Measurements from ENCODE around the gene HTR3A.

Gene HTR3A

DNA sequence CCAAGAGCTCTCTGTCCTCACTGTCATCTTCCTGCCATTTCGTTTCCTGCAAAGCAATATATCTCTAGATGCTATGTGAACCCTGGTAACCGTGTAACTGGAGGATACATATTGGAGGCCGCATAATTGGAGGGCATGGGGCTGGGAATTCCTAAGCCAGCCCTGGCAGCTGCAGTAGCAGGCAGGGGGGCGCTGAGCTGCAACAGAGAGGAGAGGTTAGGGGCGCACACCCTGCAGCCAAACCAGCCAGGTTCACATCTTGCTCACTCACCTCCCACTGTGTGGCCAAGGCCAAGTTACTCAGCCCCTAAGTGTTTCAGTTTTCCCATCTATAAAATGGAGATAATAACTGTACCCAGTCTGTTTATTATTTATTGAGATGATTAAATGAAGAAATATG, 44.7 kb downstream of the HTR3A start:
- no peak overlapping the region for H3K4me3 ChIP-seq (ENCODE audit: low read length)
- no peak for TF ChIP-seq ZNF274 (IDR thresholded peaks at IDR 0.05; ENCODE audit: low read depth, low read length)

DNA sequence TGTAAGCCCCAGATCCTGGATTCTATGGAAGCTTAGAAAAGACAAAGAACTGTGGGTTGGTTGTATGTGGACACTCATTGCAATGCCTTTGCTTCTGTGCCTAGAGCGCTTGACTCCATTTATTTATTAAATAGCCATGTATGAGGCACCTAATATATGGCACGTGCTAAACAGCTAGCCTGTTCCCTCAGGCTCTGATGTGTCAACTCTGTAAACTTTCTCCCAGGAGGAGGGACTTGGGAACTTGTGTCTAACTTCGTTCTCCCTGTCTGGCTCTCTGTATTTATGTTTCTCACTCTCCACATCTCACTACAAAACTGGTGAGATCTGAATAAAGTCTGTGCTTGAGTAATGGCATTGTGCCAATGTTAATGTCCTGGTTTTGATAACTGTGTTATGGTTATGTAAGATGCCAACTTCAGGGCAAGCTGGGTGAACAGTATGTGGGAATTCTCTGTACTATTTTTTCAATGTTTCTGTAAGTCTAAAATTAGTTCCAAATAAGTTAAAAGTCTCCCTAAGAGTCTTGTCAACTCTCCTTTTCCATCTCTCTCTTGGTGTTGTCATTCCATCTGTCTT, 50.5 kb downstream of the HTR3A start:
- no peak overlapping the region for H3K4me3 ChIP-seq (ENCODE audit: low read length)
- TF ChIP-seq ZNF274 (IDR thresholded peaks at IDR 0.05; ENCODE audit: low read depth, low read length), result no peak

DNA sequence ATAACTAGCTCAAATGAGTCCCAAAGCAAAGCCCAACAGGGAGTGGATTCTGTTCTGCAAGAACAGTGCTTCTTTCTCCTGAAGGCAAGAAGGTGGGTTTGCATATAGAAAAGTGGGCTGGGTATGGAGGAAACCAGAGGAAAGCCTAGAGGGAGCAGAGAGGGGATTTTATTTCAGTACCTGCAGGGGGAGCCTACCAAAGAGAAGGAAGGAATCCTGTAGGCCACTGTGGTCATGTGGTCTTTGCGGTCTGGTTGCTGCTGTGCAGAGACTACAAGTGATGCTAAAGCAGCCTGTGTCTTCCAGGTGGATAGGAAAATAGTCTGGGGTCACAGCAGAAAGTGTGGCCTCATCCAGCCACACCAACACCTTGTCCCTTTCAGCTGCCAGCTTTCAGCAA, 51.4 kb downstream of the HTR3A start:
- no peak for TF ChIP-seq ZNF274 (IDR thresholded peaks at IDR 0.05; ENCODE audit: low read depth, low read length)
- no peak overlapping the region for H3K4me3 ChIP-seq (ENCODE audit: low read length)

DNA sequence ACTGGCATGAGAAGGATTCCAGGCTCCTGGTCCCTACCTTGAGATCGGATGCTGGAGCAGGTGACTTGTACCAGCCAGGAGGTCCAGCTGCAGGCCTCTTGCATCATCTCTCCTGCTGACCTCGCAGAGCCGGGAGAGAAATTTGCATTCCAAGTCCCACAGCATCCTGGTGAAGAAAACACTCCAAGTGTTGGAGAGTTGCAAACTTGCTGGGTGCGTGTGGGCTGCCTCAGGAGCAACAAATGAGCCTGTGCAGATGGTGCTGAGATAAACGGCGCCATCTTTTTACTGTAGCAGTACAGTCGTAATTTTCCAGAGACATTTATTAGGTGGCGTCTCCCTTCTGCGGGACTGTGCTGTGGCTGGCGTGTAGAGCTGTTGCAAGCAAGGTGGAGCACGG, 52.5 kb downstream of the HTR3A start:
- TF ChIP-seq ZNF274 (IDR thresholded peaks at IDR 0.05; ENCODE audit: low read depth, low read length), result no peak
- H3K4me3 ChIP-seq (ENCODE audit: low read length), result no peak overlapping the region

DNA sequence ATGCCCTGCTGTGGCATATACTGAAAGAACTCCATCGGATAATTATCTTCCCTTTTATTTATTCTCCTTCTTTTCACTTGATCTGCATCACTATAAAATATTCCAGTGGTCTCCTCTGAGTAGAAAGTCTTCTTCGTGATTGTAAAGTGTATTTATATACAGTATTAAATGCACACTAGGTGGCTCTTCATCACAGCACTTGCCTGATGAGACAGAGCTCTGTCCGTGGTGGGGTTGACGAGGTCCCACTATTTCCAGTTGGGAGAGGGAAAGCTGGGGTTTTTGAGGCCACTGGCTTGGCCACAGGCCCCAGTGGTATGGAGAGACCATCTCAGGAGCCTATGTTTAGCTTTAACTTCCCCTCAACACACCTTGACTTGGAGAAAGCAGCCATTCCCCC, 53.0 kb downstream of the HTR3A start:
- H3K4me3 ChIP-seq (ENCODE audit: low read length), result no peak overlapping the region
- TF ChIP-seq ZNF274 (IDR thresholded peaks at IDR 0.05; ENCODE audit: low read depth, low read length), result no peak

DNA sequence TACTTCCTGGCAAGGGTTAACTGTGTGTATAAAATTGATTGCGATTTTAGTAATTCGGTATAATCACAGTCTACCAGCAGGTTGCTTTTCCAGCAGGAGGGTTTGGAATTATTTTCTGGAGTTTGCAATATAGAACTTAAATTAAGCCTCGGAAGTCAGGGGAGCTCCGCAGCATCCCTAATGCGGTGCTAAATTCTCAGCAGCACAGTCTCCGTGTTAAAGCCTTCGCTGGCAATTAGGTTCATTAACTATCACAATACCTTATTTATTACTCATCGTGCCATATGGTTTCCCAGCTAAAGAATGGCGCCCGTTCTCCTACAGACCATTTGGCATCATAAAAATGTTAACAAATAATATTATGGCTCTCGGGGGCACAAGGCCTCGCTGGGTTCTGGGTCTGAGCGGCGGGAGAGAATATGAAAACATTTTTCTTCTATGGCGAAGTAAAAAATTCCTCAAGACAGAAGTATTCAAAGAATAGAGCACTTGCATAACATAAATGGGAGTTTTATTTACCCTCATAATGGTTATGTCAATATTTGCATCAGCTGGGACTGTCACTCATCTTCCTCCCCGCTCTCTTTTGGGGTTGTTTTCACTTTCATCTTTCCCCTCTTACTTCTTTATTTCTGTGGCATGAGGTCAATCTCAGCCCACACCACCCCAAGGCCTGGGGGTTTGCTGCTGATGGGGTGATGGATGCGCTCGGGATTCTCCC, 56.5 kb downstream of the HTR3A start:
- no peak overlapping the region for H3K4me3 ChIP-seq (ENCODE audit: low read length)
- no peak for TF ChIP-seq ZNF274 (IDR thresholded peaks at IDR 0.05; ENCODE audit: low read depth, low read length)

DNA sequence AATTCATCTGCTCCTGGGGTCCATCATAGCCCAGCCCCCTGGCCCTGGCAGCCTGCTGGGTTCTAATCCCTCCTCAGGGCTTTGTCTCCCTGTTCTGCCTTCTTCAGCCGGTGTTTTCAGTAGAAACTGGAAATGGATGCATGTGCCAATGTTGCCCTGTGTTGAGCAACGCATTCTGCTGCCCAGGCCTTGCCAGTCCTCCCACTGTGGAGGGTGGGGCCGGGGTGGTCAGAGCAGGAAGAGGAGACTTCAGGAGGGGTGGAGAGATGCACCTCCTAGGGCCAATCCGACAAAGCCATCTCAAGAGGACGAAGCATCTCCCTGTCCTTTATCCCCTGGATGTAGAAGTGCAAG, 57.0 kb downstream of the HTR3A start:
- no peak overlapping the region for H3K4me3 ChIP-seq (ENCODE audit: low read length)
- no peak for TF ChIP-seq ZNF274 (IDR thresholded peaks at IDR 0.05; ENCODE audit: low read depth, low read length)

DNA sequence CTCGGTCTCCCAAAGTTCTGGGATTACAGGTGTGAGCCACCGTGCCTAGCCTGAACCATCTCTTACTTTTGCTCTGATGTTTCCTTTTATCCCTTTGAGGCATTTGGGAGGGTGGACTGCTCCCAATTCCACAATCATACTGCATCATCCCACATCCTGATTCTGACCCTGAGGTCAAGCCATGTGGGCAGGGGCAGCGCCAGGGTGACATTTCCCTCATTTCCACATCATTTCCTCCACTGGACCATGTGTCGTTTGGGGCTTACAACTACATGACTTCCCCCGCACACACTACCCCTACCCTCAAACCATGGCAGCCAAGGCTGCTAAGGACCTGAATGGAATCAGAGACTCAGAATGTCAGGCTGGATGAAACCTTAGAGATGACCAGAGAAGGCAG, 58.2 kb downstream of the HTR3A start:
- no peak for TF ChIP-seq ZNF274 (IDR thresholded peaks at IDR 0.05; ENCODE audit: low read depth, low read length)
- H3K4me3 ChIP-seq (ENCODE audit: low read length), result no peak overlapping the region

DNA sequence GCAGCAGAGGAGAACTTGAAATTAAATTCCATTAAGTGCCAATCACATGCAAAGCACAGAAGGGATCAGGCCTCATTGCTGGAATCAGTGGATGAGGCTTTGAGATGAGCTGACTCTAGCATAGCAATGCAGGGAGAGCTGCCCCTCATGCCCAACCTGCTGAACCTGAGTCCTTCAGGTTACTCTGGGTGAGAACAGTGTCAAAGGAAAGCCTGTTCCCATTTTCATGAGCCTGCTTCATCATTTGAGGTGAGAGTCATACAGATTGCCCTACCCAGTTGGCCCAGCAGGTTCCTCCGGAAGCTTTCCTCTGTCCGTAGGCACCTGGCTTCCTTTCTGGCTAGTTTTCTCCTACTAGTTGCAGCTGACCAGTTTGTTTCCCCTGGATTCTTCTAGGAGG, 58.7 kb downstream of the HTR3A start:
- no peak for TF ChIP-seq ZNF274 (IDR thresholded peaks at IDR 0.05; ENCODE audit: low read depth, low read length)
- H3K4me3 ChIP-seq (ENCODE audit: low read length), result no peak overlapping the region

DNA sequence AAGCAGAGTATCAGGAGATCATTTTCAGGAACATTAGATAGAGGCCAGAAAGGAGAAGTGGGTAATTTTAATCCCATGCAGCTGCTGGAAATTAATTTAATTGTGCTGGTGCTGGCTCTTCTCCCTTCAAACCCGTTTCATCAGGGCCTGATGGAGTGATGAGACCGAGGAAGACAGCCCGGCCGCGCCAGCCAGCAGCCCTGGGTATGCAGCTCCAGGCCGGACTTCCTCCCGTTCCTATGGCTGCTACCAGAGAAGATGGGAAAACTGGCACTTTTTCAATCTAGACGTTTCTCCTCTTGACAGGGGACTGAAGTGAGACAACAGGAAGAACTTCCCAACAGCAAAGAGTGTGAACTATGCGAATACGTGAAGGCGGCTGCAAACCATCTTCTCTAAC, 60.0 kb downstream of the HTR3A start:
- no peak overlapping the region for H3K4me3 ChIP-seq (ENCODE audit: low read length)
- no peak for TF ChIP-seq ZNF274 (IDR thresholded peaks at IDR 0.05; ENCODE audit: low read depth, low read length)

DNA sequence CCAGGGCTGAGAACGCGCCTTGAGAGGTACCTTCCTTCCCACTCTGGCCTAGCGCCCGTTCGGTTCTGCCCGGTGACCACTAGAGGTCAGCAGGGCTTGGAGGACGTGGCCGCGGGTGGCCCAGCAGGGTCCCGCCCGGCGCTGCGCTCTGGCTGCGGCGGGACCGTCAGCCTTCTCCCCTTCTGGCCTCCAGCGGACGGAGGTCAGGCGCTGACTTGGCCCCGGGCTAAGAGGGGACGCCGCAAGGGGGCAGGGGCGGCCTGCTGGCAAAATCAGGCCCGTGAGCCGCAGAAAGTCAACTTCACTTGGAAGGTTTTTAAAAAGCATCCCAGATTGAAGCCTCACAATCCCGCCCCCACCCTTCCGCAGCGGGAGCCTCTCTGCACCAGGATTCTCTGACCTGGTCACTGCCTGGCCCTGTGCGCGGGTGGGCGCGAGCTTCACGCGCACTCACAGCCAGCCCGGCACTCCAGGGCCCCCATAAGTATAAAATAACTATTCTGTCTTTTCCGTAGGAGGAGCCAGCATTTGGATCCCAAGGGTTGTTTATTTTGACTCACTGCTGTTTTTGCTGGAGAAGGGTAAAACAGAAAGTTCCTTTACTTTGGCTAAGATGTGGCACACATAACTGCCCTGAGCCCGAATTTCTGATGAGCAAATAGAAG, 61.4 kb downstream of the HTR3A start:
- TF ChIP-seq ZNF274 (IDR thresholded peaks at IDR 0.05; ENCODE audit: low read depth, low read length), result no peak

DNA sequence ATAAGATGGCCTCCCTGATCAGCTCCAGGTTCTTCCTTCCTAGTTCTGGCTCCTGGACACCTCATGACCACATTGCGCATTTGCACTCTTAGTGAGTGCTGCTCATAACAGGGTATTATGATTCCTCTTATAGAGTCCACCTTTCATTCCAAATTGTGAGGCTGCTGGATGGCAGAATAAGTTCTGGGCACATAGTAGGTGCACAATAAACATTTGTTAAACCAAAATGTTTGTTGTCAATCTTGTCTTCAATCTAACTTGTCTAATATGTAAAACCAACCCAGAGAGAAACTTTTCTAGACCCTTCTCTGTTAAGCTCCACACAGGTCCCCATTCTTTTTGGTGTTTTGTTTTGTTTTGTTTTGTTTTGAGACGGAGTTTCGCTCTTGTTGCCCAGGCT, 62.0 kb downstream of the HTR3A start:
- no peak overlapping the region for H3K4me3 ChIP-seq (ENCODE audit: low read length)
- no peak for TF ChIP-seq ZNF274 (IDR thresholded peaks at IDR 0.05; ENCODE audit: low read depth, low read length)

More for the DNA sequence above, 61.4 kb downstream of the HTR3A start:
- H3K4me3 ChIP-seq (ENCODE audit: low read length), result no peak overlapping the region

DNA sequence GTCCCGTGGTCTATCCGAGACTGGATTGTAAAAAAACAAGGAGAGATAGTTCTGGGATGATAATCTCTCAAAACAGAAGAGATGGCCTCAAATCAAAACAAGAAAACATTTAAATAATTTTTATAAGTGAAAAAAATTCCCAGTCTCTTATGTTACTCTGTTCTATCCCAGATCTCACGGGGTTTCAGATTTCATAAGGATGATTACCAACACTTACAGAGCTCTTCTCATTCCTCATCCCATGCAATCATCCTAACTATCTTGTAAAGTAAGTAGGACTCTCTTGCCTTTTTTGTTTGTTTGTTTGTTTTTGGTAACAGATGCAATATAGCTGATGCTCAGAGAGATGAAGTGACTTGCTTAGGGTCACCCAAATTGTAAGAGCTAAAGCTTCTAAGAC, 64.6 kb downstream of the HTR3A start:
- TF ChIP-seq ZNF274 (IDR thresholded peaks at IDR 0.05; ENCODE audit: low read depth, low read length), result no peak
- H3K4me3 ChIP-seq (ENCODE audit: low read length), result no peak overlapping the region
